ENCODE data around the gene PIGT.

PIGT gene

GRCh38 chr20:45407067-45407745 is 8.7 kb upstream of the PIGT start (continued):
- TF ChIP-seq ZNF26 (tag by site-specific recombination; IDR thresholded peaks at IDR 0.05) (no peak), ZSCAN5A (tag by site-specific recombination; IDR thresholded peaks at IDR 0.05) (no peak), GLIS1 (tag by site-specific recombination; IDR thresholded peaks at IDR 0.05) (peak; percentile 43; the same call in 1 of the 2 replicates), ZNF292 (tag by site-specific recombination; IDR thresholded peaks at IDR 0.05; ENCODE audit: borderline replicate concordance, low read depth) (no peak), ZNF555 (tag by site-specific recombination; conservative IDR thresholded peaks at IDR 0.05) (no peak), ZEB2 (tag by site-specific recombination; IDR thresholded peaks at IDR 0.05) (no peak), ZNF623 (tag by site-specific recombination; IDR thresholded peaks at IDR 0.05) (no peak), PBX3 (CRISPR knock-in tag; IDR thresholded peaks at IDR 0.05) (no peak), ZNF248 (tag by site-specific recombination; IDR thresholded peaks at IDR 0.05) (no peak), ZNF366 (tag by site-specific recombination; conservative IDR thresholded peaks at IDR 0.05) (no peak), ZSCAN16 (tag by site-specific recombination; IDR thresholded peaks at IDR 0.05) (no peak)

- CTCF ChIA-PET: interaction anchor here (1.0 to 2.5 kb wide), 6 partner anchors 8 to 363 kb away, joined by 4 to 18 read pairs (median 6); partner anchors contain the start of genes PIGT and SYS1
Measured at GRCh38 chr20:45407783-45408645, 7.9 kb upstream of the PIGT start, which contains the start of gene DBNDD2. Gene DBNDD2 (plus strand): TSS chr20:45408289. CDS start chr20:45408468, 179 bp downstream.

GRCh38 chr20:45408646-45409213 is 7.2 kb upstream of the PIGT start:
- Histone ChIP-seq H3K9me3 (ENCODE audit: control insufficient read depth, insufficient read depth, low read depth, low read length) (no peaks in the 10 kb centered on the region), H3K36me3 (ENCODE audit: control insufficient read depth in 2 of 2, insufficient read depth in 1 of 2, low read length in 2 of 2) (peaks cover 0 to 28% of the 10 kb centered on the region in 2 experiments; a peak in 2 of 3 replicates), H3K4me1 (ENCODE audit: control insufficient read depth, insufficient read depth, low read length) (peaks cover 10% of the 10 kb centered on the region), H3K4me3 (ENCODE audit: low read depth, low read length) (no peak overlapping the region), H3K27ac (ENCODE audit: extremely low read depth, low read depth, low read length) (no peak overlapping the region)
- ChIA-PET POLR2A (no interaction called here), CTCF (interaction anchor here (1.8 to 2.5 kb wide), 3 partner anchors 28 to 362 kb away, joined by 4 to 18 read pairs (median 11); no protein-coding TSS in a partner anchor)
- TF ChIP-seq ZNF423 (tag by site-specific recombination; IDR thresholded peaks at IDR 0.05) (no peak), SP7 (tag by site-specific recombination; IDR thresholded peaks at IDR 0.05) (no peak), ZNF202 (tag by site-specific recombination; IDR thresholded peaks at IDR 0.05; ENCODE audit: borderline replicate concordance) (no peak), ZNF155 (tag by site-specific recombination; IDR thresholded peaks at IDR 0.05) (no peak), ZNF449 (tag by site-specific recombination; IDR thresholded peaks at IDR 0.05) (no peak), ZBTB49 (tag by site-specific recombination; IDR thresholded peaks at IDR 0.05; ENCODE audit: low read depth) (no peak)

More at GRCh38 chr20:45407783-45408645, 7.9 kb upstream of the PIGT start, which contains the start of gene DBNDD2:
- Histone ChIP-seq H3K4me3 (ENCODE audit: low read depth, low read length) (peak within 1 kb of the TSS; percentile 71), H3K36me3 (ENCODE audit: control insufficient read depth in 2 of 2, insufficient read depth in 1 of 2, low read length in 2 of 2) (peaks cover 0 to 28% of the 10 kb centered on the region in 2 experiments; a peak in 2 of 3 replicates), H3K4me1 (ENCODE audit: control insufficient read depth, insufficient read depth, low read length) (peaks cover 10% of the 10 kb centered on the region), H3K27ac (ENCODE audit: extremely low read depth, low read depth, low read length) (peak within 1 kb of the TSS; percentile 92), H3K9me3 (ENCODE audit: control insufficient read depth, insufficient read depth, low read depth, low read length) (no peaks in the 10 kb centered on the region)
- TF ChIP-seq ZNF366 (tag by site-specific recombination; conservative IDR thresholded peaks at IDR 0.05) (no peak), ZBTB20 (tag by site-specific recombination; IDR thresholded peaks at IDR 0.05) (peak; percentile 22), EGR2 (tag by site-specific recombination; IDR thresholded peaks at IDR 0.05; ENCODE audit: low read depth) (peak; percentile 71), ZNF658 (tag by site-specific recombination; IDR thresholded peaks at IDR 0.05) (no peak), SP2 (tag by site-specific recombination; IDR thresholded peaks at IDR 0.05) (peak; percentile 10; the same call in 1 of the 2 replicates), ZFHX2 (tag by site-specific recombination; conservative IDR thresholded peaks at IDR 0.05) (peak; percentile 81)
- POLR2A ChIA-PET: interaction anchor here (0.5 to 2.2 kb wide), 11 partner anchors 8 to 527 kb away, joined by 3 to 22 read pairs (median 5); partner anchors contain the start of genes PIGT and SYS1

Data from HEK293 (cell line).